D721Med (cell line): ENCODE measurements around the gene WASF2.
"Not testable (repeated sequence)": the region's sequence is repeated elsewhere in the genome, so short reads cannot be mapped to it uniquely, and the experiment has no call there.

ENCODE experiments used
- DNase-seq: peaks from one replicate; pipeline ENCODE4 v3.0.0; 2011; ENCODE audit warnings: low spot score; ENCODE audit not compliant: insufficient read length
- FAIRE-seq: peaks from 2 replicates; lab custom pipeline; 2011; peaks lifted over from hg19 to GRCh38; lab: Jason Lieb, UNC
- CTCF ChIP-seq: IDR thresholded peaks from 2 replicates; pipeline ENCODE4 v1.5.1; 2012; ENCODE audit warnings: mild to moderate bottlenecking, control low read depth; ENCODE audit not compliant: insufficient read depth; ENCODE audit errors: missing control alignments

WASF2 gene

GRCh38 chr1:27489973-27490741 lies at the start of gene WASF2:
Gene WASF2 (minus strand): TSS chr1:27490167. CDS start chr1:27428890, 61,277 bp downstream.
- TF ChIP-seq CTCF, result no peak
- no peak for DNase-seq
- no peak for FAIRE-seq

- no peak for FAIRE-seq
- DNase-seq, result no peak
- no peak for TF ChIP-seq CTCF
Measured at GRCh38 chr1:27538793-27539192, 48.8 kb upstream of the WASF2 start.

GRCh38 chr1:27538305-27538676 lies 48.3 kb upstream of the WASF2 start:
- DNase-seq, FAIRE-seq: not testable (repeated sequence)

- no peak for TF ChIP-seq CTCF
- DNase-seq (peak; percentile 82), FAIRE-seq (no peak)
Measured at GRCh38 chr1:27536767-27537166, 46.8 kb upstream of the WASF2 start.

- DNase-seq (no peak), FAIRE-seq (no peak)
- TF ChIP-seq CTCF, result no peak
Measured at GRCh38 chr1:27536010-27536757, 46.2 kb upstream of the WASF2 start.

- DNase-seq, result no peak
- FAIRE-seq, result no peak
- TF ChIP-seq CTCF, result no peak
Measured at GRCh38 chr1:27535386-27535785, 45.4 kb upstream of the WASF2 start.

- TF ChIP-seq CTCF, result no peak
- FAIRE-seq (no peak), DNase-seq (no peak)
Measured at GRCh38 chr1:27531959-27532685, 42.2 kb upstream of the WASF2 start.
